ENCODE results near the gene NFATC2IP. TPM values are rescaled to one million over a fixed set of nuclear protein-coding genes. Genes with fewer than 3 reads are reported as not detected.

Gene NFATC2IP
- total and polyA plus RNA-seq, 2 of the 13 experiments (the other 11 are each of a cell fraction or from before 2014, with no cell fraction given) = 32.1 to 48.5 TPM

DNA sequence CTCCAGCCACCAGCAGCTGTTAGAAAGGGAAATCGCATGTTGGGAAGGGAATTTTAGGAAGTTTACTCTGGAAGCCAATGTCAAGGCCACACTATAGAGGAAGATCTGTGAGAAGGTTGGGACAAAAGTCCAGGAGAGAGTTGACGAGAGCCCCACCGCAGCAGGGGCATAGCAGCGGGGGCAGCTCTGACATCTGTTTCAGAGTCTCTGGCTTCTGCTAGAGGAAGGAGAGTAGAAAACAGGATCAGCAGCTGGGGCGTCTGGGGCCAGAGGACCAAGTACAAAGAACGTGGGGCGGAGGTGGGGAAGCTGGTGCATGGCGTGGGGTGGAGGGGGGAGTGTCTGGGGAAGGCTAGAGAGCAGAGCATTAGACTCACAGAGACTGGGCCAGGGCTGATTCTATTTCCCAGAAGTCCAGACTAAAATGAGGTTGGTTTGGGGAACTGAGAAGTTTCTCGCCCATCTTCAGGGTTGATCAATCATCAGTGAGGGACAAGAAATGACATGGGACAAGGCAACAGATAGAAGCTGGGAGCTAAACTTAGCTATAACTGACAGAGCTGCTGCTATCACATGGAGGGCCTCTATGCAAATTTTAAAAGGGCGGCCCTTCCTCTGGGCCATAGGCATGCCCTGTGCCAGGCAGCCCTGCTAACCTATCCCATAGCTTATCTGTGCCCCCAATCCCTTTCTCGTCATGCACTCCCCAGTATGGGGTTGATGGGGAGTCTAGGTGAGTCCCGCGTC, 26.9 kb upstream of the NFATC2IP start (continued):
- TF ChIP-seq FLYWCH1 (CRISPR knock-in tag; IDR thresholded peaks at IDR 0.05) (no peak), ZNF180 (CRISPR knock-in tag; IDR thresholded peaks at IDR 0.05; ENCODE audit: borderline replicate concordance, low read depth) (no peak), SMAD9 (CRISPR knock-in tag; IDR thresholded peaks at IDR 0.05) (0 out of 2 replicates have a peak, but pooled peaks have one; percentile 23), CBX1 (IDR thresholded peaks at IDR 0.05; ENCODE audit: low read depth) (no peak), ARID2 (CRISPR knock-in tag; IDR thresholded peaks at IDR 0.05; ENCODE audit: borderline replicate concordance) (no peak), FOXK1 (CRISPR knock-in tag; IDR thresholded peaks at IDR 0.05; ENCODE audit: borderline replicate concordance, low read depth) (no peak), MEIS1 (CRISPR knock-in tag; IDR thresholded peaks at IDR 0.05; ENCODE audit: borderline replicate concordance) (no peak), SIX4 (CRISPR knock-in tag; IDR thresholded peaks at IDR 0.05) (no peak), NFYB (CRISPR knock-in tag; IDR thresholded peaks at IDR 0.05) (no peak), ZNF724P (CRISPR knock-in tag; IDR thresholded peaks at IDR 0.05; ENCODE audit: borderline replicate concordance) (0 out of 2 replicates have a peak, but pooled peaks have one; percentile 21), SETDB1 (CRISPR knock-in tag; IDR thresholded peaks at IDR 0.05; ENCODE audit: borderline replicate concordance) (no peak), HNRNPUL1 (IDR thresholded peaks at IDR 0.05; ENCODE audit: low read depth, low read length) (no peak), BRCA1 (CRISPR knock-in tag; IDR thresholded peaks at IDR 0.05) (no peak), SRSF1 (optimal IDR thresholded peaks at IDR 0.05; ENCODE audit: low read depth, low read length) (no peak)
- TF ChIP-seq, protein P1, sequence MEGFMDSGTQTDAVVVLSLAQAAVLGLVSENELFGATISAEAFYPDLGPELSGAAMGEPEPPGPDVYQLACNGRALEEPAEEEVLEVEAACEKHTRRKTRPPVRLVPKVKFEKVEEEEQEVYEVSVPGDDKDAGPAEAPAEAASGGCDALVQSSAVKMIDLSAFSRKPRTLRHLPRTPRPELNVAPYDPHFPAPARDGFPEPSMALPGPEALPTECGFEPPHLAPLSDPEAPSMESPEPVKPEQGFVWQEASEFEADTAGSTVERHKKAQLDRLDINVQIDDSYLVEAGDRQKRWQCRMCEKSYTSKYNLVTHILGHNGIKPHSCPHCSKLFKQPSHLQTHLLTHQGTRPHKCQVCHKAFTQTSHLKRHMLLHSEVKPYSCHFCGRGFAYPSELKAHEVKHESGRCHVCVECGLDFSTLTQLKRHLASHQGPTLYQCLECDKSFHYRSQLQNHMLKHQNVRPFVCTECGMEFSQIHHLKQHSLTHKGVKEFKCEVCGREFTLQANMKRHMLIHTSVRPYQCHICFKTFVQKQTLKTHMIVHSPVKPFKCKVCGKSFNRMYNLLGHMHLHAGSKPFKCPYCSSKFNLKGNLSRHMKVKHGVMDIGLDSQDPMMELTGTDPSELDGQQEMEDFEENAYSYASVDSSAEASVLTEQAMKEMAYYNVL (CRISPR knock-in tag; IDR thresholded peaks at IDR 0.05; ENCODE audit: borderline replicate concordance) = no peak
- TF ChIP-seq, protein P2, sequence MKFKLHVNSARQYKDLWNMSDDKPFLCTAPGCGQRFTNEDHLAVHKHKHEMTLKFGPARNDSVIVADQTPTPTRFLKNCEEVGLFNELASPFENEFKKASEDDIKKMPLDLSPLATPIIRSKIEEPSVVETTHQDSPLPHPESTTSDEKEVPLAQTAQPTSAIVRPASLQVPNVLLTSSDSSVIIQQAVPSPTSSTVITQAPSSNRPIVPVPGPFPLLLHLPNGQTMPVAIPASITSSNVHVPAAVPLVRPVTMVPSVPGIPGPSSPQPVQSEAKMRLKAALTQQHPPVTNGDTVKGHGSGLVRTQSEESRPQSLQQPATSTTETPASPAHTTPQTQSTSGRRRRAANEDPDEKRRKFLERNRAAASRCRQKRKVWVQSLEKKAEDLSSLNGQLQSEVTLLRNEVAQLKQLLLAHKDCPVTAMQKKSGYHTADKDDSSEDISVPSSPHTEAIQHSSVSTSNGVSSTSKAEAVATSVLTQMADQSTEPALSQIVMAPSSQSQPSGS (CRISPR knock-in tag; IDR thresholded peaks at IDR 0.05) = no peak
- TF ChIP-seq, protein P3, sequence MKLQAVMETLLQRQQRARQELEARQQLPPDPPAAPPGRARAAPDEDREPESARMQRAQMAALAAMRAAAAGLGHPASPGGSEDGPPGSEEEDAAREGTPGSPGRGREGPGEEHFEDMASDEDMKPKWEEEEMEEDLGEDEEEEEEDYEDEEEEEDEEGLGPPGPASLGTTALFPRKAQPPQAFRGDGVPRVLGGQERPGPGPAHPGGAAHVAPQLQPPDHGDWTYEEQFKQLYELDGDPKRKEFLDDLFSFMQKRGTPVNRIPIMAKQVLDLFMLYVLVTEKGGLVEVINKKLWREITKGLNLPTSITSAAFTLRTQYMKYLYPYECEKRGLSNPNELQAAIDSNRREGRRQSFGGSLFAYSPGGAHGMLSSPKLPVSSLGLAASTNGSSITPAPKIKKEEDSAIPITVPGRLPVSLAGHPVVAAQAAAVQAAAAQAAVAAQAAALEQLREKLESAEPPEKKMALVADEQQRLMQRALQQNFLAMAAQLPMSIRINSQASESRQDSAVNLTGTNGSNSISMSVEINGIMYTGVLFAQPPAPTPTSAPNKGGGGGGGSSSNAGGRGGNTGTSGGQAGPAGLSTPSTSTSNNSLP (IDR thresholded peaks at IDR 0.05; ENCODE audit: low read depth, low read length) = no peak
- TF ChIP-seq, protein P4, sequence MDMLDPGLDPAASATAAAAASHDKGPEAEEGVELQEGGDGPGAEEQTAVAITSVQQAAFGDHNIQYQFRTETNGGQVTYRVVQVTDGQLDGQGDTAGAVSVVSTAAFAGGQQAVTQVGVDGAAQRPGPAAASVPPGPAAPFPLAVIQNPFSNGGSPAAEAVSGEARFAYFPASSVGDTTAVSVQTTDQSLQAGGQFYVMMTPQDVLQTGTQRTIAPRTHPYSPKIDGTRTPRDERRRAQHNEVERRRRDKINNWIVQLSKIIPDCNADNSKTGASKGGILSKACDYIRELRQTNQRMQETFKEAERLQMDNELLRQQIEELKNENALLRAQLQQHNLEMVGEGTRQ (IDR thresholded peaks at IDR 0.05; ENCODE audit: low read depth, low read length) = no peak
- TF ChIP-seq, protein P4 (CRISPR knock-in tag; IDR thresholded peaks at IDR 0.05; ENCODE audit: borderline replicate concordance) = no peak
- TF ChIP-seq, protein P5, sequence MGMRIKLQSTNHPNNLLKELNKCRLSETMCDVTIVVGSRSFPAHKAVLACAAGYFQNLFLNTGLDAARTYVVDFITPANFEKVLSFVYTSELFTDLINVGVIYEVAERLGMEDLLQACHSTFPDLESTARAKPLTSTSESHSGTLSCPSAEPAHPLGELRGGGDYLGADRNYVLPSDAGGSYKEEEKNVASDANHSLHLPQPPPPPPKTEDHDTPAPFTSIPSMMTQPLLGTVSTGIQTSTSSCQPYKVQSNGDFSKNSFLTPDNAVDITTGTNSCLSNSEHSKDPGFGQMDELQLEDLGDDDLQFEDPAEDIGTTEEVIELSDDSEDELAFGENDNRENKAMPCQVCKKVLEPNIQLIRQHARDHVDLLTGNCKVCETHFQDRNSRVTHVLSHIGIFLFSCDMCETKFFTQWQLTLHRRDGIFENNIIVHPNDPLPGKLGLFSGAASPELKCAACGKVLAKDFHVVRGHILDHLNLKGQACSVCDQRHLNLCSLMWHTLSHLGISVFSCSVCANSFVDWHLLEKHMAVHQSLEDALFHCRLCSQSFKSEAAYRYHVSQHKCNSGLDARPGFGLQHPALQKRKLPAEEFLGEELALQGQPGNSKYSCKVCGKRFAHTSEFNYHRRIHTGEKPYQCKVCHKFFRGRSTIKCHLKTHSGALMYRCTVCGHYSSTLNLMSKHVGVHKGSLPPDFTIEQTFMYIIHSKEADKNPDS (CRISPR knock-in tag; IDR thresholded peaks at IDR 0.05) = no peak

Data from HepG2 (cell line).